GM21825 (cell line): ENCODE measurements around the gene LYPD3.

Experiments used
- ATAC-seq: cut with Tn5 transposase; IDR thresholded peaks from one replicate; pipeline ENCODE4 v1.9.1; 2021; ENCODE audit warnings: mild to moderate bottlenecking, moderate library complexity; ENCODE audit not compliant: unreplicated experiment

Gene LYPD3

DNA sequence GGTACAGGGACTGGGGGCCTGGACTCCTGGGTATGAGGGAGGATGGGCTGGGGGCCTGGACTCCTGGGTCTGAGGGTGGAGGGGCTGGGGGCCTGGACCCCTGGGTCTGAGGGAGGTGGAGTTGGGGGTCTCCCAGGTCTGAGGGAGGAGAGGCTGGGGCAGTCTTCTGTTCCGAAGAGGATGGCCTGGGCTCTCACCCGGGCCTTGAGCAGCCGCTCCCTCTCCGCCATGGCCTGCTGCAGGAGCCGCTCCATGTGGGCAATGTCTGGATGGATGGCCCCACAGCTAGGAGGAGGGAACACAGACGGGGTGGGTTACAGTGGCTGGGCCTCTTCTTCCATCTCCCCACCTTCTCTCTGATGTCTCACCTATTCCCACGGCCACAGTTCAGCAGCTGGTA lies 21.0 kb upstream of the LYPD3 start:
- no peak for ATAC-seq

DNA sequence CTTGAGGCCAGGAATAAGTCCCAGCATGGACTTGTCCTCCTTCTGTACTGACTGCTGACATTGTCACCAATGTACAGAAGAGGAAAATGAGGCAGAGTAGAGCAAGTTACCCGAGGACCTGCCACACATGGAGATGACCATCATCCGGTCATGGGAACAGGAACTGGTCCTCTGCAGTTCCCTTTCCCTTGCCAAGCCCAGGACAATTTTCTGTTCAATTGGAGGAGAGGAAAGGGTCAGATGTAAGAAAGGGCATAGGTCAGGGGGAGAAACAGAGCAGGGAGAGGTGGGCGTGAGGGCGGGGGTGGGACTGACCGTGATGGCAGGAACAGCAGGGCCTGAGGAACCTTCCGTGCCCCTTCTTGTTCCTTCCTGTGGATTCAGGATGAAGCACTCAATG lies 20.5 kb upstream of the LYPD3 start:
- no peak for ATAC-seq

DNA sequence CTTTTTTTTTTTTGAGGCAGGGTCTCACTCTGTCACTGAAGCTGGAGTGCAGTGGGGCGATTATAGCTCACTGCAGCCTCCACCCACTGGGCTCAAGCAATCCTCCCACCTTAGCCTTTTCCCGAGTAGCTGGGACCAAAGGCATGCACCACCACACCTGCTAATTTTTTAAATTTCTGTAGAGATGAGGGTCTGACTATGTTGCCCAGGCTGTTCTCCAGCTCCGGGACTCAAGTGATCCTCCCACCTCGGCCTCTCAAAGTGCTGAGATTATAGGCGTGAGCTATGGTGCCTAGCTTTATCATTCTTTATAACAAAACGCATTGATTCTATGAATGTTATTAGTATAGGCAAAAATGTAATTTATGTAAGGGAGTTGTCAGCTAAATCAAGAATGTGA lies 17.9 kb upstream of the LYPD3 start:
- ATAC-seq: no peak

DNA sequence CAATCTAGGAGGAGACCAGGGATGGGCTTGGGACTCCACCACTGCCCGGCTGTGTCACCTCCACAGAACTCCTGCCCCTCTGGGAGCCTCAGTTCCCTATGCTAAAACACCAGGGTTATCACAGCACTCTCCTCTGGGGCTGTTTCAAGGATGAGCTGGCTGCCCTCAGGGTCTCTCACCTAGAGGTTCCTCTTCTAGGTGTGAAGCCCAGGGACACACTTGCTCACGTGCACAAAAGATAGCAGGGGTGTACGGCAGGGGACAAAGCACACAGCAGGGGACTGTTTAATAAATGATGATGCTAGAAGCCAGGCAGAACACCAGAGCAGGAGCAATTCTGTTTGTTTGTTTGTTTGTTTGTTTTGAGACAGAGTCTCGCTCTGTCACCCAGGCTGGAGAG lies 16.8 kb upstream of the LYPD3 start:
- ATAC-seq: no peak

DNA sequence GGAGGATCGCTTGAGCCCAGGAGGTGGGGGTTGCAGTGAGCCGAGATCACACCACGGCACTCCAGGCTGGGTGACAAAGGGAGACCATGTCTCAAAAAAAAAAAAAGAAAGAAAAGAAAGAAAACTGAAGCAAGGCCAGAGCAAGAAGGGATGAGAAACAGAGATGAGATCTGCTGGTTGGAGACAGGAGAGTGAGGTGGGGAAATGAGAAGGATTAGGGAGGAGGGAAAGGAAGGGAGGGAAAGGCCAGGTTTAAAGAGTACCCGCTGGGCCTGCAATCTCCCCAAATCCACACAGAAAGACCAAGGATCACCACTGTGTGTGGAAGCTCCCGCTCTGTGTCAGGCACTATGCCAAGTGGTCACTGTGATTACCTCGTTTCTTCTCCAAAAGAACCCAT lies 16.3 kb upstream of the LYPD3 start:
- ATAC-seq: no peak

DNA sequence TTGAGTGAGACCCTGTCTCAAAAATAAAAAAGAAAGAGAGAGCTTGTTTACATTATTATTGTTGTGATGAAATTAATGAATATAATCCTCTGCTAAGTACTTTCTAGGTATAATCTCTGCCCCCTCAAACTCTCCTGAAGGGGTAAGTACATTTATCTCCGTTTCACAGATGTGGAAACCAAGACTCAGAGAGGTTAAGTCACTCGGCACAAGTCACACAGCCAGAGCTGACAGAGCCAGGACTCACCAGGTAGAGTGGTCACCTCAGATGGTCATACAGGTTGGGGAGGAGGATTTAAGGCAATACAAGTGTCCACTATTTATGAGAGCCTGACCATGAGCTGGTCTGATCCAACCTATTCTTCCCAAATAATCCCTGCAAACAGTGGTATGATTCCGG lies 15.2 kb upstream of the LYPD3 start:
- no peak for ATAC-seq

DNA sequence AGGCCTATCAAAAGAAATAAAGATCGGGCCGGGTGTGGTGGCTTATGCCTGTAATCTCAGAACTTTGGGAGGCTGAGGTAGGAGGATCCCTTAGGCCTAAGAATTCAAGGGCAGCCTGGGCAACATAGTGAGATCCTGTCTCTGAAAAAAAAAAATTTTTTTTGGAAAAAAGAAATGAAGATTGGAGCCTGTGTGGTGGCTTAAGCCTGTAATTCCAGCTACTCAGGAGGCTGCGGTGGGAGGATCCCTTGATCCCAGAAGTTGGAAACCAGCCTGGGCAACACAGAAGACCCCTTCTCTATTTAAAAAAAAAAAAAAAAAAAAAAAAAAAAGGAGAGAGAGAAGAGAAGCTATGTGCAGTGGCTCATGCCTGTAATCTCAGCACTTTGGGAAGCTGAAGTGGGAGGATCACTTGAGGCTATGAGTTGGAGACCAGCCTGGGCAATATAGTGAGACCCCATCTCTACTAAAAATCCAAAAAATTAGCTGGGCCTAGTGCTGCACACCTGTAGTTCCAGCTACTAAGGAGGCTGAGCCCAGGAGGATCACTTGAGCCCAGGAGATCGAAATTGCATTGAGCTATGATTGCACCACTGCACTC lies 14.7 kb upstream of the LYPD3 start:
- ATAC-seq: no peak

DNA sequence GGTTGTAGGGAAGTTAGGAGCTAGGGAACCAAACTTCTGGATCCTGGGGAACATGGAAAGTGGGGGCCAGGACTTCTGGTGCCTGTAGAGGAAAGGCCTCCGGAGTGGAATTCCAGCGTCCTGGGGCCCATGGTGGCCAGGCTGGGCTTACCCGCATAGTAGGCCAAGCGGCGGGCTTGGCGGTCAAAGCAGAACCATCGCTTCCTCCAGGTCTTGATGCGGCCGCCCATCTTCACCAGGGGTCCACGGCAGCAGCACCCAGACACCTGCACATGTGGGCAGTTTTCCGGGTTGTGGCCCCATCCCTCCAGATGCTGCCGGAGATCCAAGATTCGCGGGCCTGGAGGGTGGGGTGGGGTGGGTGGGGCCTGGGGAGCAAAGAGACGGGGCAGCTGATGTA lies 13.8 kb upstream of the LYPD3 start:
- no peak for ATAC-seq

DNA sequence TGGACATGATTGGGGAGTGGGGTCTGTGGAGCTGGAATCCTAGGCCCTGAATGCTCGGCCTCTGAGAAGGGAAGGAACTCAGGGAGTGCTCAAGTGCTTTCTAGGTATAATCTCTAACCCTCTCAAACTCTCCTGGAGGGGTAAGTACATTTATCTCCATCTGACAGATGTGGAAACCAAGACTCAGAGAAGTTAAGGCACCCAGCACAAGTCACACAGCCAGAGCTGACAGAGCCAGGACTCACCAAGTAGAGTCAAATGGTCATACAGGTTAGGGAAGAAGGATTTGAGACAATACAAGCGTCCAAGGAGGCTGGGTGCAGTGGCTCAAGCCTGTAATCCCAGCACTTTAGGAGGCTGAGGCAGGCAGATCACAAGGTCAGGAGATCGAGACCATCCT lies 12.9 kb upstream of the LYPD3 start:
- no peak for ATAC-seq

DNA sequence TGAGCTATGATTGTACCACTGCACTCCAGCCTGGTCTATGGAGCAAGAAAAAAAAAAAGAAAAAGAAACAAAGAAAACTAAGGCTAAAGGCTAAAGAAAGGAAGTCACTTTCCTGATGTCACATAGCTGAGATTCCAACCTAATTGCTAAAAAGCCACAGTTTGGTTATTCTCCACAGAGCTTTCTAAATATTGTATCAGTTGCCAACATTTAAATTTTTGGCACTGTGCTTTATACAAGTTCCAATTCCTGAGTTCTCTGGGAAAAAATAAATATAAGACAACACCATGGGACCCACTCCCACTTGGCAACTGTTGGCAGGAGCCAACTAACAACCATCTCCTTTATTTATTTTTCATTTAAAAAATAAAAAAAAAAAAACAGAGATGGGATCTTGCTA lies 11.2 kb upstream of the LYPD3 start:
- ATAC-seq: no peak

DNA sequence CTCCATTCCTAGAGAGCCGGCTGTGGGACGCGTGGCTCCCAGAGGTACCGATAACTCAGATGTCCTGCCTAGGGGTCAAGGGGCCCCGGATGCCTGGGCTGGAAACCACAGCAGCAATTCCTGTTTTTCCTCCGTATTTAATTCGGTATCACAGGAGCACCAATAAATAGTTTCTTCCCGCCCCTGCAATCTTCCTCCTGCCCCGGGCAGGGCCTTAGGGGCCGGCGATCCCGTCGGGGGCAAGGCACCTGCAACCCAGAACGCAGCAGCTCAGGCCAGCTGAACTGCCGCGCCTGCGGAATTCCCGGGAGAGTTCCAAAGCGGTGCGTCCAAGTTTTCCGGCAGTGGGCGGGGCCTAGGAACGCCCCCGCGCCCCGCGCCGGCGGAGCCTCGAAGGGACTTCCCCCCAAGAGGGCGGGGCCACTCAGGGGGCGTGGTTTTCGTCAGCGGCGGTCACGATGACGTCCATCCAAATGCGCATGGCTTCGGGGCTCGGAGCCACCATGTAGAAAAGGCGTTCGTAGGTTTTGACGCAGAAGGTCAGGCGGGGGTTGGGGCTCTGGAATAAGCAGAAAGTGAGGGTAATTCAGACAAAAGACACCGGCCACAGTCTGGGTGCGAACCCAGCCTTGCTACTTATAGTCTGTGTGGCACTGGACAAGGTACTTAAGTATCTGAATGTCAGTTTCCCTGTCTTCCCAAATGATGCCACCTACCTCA lies 9.7 kb upstream of the LYPD3 start:
- ATAC-seq: peak; percentile 73

DNA sequence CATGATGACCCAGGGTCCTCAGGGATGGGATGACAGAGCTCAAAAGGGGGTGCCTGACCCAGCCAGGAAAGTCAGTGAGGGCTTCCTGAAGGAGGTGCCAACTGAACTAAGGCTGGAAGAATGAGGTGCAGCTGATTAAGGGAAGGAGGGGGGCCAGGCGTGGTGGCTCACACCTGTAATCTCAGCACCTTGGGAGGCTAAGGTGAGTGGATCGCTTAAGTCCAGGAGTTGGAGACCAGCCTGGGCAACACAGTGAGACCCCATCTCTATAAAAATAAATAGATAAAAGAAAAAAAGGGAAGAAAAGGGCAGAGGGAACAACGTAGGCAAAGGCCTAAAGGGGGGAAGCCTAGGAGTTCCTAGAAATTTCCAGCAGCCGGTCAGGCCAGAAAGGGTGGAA lies 9.1 kb upstream of the LYPD3 start:
- ATAC-seq: no peak

DNA sequence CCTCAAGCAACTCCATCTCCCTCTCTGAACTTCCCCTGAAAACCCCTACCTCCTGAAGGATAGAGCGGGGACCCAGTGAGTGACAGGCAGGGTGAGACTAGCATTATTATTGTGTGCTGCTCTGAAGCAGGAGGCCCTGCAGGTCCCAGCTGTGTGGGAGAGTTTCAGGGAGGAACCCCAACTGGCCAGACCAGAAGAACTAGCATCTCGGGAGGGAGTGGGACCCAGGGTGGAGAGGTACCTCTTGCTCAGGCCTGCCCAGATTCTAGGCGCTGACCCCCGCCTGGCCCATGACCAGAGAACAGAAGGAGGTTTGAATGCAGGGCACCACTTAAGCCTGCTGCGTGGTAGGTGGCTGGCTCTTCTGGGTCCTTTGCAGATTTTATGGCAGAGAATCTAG lies 5.7 kb upstream of the LYPD3 start:
- no peak for ATAC-seq

DNA sequence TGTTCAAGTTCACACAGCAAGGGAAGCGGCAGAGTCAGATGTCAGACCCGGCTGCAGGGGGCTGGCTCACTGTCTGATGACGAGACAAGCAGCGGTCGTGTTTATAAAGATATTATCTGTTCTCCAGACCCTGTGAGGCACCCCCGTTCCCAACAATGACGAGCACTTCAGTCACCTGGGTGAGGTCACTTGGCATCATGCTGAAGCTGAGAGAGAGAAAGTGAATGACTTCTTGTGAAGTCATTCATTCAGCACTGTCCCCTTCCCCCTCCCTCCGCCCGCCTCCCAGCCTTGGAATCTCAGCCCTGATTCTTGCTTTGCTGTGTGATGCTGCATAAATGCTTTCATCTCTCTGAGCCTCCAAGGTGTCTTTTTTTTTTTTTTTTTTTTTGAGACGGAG lies 4.9 kb upstream of the LYPD3 start:
- no peak for ATAC-seq

DNA sequence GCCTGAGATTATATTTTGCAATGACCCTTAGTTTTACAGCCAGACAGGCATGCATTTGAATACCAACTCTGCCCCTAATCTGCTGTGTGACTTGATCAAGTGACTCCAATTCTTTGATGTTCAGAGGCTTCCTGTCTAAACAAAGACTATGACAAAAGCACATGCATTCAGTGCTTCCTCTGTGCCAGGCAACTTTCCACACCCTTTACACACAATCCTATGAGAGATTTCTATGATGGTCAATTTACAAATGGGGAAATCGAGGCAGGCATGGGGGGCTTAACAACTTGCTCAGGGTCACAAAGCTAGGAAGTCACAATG lies 3.7 kb upstream of the LYPD3 start:
- no peak for ATAC-seq

DNA sequence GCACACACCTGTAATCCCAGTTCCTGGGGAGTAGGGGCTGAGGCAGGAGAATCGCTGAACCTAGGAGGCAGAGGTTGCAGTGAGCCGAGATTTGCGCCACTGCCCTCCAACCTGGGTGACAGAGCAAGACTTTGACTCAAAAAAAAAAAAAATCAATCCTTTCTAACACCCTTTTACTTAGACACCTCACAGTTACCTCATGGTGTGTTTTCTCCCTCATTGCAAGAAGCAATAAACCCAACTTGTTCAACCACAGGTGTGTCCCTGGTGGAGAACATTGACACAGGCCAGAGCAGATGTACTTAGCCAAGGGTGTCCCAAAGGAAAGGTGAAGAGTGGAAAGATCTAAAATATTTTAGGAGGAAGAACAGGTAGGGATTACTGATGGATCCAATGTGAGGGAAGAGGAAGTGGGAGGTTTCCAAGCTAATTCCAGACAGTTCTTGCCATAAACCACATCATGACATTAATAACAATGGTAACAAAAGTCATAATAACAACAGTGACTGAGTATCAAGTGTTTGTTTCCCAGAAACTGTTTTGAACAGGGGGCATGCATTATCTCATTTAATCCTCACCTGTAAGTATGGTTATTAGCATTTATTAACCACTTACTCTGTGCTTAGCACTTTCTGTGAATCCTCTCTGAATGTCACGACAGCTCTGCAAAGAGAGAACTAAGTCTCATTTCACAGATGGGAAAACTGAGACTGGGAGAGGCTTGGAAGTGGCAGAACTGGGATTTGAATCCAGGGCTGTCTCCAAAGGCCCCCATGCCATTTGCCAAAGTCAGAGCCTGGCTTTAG lies 3.1 kb upstream of the LYPD3 start:
- no peak for ATAC-seq

DNA sequence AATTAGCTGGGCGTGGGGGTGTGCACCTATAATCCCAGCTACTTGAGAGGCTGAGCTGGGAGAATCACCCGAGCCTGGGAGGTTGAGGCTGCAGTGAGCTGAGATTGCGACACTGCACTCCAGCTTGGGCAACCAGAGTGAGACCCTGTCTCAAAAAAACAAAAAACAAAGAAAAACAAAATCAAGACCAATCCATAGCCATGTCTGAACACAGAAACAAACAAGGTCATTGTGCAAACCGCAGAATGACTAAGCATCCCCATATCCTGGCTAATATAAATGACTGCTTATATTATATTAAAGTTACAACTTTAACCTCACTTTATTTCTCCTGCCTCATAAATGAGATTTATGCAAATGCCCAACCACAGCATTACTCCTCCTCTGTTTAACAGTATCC lies 2.3 kb upstream of the LYPD3 start:
- ATAC-seq: no peak

DNA sequence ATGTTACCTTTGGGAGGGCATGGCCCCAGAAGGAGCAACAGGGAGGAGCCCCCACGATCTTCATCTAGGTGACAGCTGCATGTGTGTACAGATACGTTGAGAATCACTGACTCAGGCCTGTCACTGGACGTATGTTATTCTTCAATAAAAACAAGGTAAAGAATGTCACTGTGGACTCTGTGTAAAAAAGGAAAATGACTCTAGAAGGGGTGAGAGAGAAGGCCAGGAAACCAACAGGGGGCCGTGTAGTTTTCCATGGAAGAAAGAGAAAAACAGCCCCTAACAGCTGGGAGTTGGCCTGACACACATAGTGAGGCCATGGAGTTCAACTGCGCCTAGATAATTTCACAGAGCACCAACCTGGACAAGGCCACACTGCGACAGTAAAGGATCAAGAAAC lies 1.9 kb upstream of the LYPD3 start:
- ATAC-seq: no peak

DNA sequence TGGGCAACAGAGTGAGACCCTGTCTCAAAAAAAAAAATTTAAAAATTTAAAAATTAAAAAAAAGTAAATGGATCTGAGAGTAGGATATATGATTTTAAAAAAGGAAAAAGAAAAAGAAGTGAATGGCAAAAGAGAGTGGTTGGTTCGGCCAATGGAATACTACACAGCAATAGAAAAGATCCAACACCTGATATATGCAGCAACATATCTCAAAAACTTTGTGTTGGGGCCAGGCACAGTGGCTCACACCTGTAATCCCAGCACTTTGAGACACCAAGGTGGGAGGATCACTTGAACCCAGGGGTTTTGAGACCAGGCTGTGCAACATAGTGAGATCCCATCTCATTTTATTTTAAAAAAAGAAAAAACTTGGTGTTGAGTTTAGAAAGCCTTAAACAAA lies 1.4 kb upstream of the LYPD3 start:
- no peak for ATAC-seq

DNA sequence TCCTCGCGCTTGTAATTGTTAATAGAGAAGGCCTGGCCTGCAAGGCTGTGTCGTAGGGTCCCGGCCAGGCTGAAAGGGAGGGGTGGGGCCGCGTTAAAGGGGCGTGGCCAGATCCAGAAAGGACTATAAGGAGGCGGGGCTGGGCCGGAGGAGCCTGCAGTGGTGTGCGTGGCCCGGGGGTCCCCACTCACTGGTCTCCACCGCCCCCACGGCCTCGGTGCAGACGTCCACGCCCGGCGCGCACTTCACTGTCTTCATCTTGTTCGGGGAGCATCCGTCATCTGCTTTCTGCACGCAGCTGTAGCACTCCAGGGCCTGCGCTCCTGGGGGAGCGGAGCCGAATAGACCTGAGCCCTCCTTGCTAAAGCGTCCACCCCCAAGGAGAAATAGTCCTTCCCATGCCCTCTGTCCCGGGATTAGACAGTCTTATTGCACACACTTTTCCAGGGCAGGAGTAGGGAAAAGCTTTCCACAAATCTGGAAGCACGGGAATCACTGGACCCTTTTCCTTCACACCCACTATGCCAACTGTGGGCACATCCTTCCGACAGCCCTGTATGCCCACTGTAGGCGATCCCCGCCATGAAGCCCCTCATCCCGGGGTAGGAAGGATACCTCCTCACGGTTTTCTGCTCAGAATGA lies 1.2 kb downstream of the LYPD3 start:
- ATAC-seq: peak; percentile 35

DNA sequence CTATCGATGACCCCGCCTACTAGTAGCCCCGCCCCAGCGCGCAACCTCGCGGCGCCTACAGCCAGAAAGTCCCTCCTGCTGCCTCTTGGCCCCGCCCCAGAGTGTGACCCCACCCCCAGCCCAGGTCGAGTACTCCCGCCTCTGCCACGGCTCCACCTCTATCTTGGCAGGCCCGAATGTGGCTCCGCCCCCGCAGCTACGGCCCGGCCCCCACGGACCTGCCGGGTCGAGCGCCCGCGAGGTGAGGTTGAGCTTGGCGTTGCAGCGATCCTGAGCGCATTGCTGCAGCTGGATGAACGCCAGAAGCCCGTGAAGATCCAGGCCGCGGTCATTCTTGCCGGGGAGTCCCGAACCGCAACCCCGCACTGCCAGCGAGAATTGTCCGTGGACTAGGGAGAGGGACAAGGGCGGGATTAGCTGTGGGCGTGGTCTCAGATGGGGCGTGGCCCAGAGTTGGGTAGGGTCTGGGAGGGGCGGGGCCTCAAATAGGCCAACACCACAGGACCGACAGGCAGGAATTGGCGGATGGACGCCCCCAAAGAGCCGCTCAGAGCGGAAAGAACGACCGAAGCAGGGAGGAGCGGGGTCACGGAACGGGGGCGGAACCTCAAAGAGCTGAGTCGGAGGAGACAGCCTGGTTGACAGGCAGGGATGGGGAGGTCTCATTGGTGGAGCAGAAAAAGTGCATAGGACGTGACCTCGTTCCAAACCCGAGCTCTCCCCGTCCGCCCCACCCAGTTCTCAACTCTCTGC lies 1.9 kb downstream of the LYPD3 start:
- peak; percentile 72 for ATAC-seq
